Measurements from ENCODE around the gene GBX2.

GRCh38 chr2:236190674-236191073 is 22.5 kb upstream of the GBX2 start:
- TF ChIP-seq EZH2 (IDR thresholded peaks at IDR 0.05; ENCODE audit: insufficient read depth, poor library complexity, severe bottlenecking) (no peak), EZH2phosphoT487 (IDR thresholded peaks at IDR 0.05; ENCODE audit: insufficient read depth, low read depth) (no peak)
